Skin epidermis (tissue), 12 donors: ENCODE results near the gene B4GALNT4.
"Not testable (repeated sequence)": the region's sequence is repeated elsewhere in the genome, so short reads cannot be mapped to it uniquely, and the experiment has no call there.

Experiments used
- H3K27ac ChIP-seq, 21 experiments: fragments of 200-600 bp; sonication (generic) in 11 of 21; one replicate each; pipeline ENCODE4 v1.5.0; 2020; ENCODE audit warnings: mild to moderate bottlenecking in 3 of 21, inconsistent platforms in 2 of 21, moderate library complexity in 2 of 21
- H3K4me3 ChIP-seq, 7 experiments: fragments of 200-600 bp; sonication (generic) in 2 of 7; one replicate each; pipeline ENCODE4 v1.5.0; 2020; ENCODE audit warnings: inconsistent platforms in 2 of 7, mild to moderate bottlenecking in 2 of 7, moderate library complexity in 1 of 7

B4GALNT4 gene

DNA sequence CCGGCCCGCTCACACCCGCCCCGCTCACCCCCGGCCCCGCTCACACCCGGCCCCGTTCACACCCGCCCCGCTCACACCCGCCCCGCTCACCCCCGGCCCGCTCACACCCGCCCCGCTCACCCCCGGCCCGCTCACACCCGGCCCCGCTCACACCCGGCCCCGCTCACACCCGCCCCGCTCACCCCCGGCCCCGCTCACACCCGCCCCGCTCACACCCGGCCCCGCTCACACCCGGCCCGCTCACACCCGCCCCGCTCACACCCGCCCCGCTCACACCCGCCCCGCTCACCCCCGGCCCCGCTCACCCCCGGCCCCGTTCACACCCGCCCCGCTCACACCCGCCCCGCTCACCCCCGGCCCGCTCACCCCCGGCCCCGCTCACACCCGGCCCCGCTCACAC is 31.9 kb downstream of the B4GALNT4 start:
- not testable (repeated sequence) for H3K4me3 ChIP-seq, H3K27ac ChIP-seq

DNA sequence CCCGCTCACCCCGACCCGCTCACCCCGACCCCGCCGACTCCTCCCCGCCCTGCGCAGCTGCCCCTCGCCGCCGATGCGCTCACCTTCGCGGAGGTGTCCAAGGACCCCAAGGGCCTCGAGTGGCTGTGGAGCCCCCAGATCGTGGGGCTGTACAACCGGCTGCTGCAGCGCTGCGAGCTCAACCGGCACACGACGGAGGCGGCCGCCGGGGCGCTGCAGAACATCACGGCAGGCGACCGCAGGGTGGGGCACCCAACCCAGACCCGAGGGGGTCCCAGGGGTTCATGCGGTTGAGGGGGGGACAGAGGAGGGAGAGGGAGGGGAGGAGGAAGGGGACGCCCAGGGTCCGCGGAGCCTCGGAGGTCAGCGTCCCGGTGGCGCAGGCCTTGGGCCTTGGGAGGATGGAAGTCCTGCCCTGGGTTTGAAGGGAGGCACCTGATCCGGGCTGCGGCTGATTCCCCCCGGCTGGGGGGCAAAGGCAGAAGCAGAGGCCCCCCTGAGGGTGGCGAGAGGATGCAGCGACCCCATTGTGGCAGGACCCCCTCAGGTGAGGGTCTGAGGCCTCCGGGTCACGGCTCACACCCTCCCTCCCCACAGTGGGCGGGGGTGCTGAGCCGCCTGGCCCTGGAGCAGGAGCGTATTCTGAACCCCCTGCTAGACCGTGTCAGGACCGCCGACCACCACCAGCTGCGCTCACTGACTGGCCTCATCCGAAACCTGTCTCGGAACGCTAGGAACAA is 33.9 kb downstream of the B4GALNT4 start:
- H3K27ac ChIP-seq: no peak overlapping the region
- H3K4me3 ChIP-seq: no peak overlapping the region

DNA sequence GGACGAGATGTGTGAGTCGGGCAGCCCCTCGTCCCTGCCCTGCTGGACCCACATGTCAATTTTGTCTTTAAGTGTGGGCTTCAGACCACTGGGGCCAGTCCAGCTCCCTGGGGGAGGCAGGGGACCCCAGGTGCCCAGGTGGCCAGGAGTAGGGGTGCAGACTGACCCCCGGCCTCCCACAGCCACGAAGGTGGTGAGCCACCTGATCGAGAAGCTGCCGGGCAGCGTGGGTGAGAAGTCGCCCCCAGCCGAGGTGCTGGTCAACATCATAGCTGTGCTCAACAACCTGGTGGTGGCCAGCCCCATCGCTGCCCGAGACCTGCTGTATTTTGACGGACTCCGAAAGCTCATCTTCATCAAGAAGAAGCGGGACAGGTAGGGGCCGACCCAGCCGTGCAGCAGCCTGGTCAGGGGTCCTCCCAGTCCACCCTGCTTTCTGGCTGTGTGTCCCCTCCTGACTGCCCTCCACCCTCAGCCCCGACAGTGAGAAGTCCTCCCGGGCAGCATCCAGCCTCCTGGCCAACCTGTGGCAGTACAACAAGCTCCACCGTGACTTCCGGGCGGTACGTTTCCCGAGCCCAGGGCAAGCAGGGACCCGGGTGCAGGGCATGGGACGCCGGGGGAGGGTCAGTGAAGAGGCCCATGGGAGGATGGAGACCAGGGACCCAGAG is 34.6 kb downstream of the B4GALNT4 start:
- Histone ChIP-seq H3K27ac (no peak overlapping the region), H3K4me3 (no peak overlapping the region)

DNA sequence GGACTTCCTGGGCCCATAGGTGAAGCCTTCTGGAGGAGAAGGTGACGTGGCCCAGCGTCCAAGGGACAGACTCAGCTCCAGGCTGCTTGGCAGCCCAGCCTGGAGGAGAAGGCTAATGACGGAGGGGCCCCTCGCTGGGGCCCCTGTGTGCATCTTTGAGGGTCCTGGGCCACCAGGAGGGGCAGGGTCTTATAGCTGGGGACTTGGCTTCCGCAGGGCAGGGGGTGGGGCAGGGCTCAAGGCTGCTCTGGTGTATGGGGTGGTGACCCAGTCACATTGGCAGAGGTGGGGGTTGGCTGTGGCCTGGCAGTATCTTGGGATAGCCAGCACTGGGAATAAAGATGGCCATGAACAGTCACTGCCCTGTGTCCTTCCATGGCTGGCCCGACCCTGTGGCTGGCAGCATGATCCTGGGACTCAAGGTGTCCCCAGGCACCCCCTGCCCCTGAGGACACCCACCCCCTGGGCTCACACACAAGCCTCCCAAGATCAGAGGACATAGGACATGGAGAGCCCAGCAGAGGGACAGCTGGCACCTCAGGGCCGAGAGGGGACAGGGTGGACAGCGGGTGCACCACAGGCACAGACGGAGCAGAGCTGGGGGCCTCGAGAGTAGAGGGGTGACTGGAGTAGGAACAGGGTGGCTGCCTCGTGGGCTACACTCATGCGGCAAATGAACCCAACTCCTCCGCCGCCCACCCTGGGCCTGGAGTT is 35.4 kb downstream of the B4GALNT4 start:
- Histone ChIP-seq H3K27ac (peak overlapping the region in 2 of 21 experiments; percentile 10 to 56), H3K4me3 (no peak overlapping the region)

DNA sequence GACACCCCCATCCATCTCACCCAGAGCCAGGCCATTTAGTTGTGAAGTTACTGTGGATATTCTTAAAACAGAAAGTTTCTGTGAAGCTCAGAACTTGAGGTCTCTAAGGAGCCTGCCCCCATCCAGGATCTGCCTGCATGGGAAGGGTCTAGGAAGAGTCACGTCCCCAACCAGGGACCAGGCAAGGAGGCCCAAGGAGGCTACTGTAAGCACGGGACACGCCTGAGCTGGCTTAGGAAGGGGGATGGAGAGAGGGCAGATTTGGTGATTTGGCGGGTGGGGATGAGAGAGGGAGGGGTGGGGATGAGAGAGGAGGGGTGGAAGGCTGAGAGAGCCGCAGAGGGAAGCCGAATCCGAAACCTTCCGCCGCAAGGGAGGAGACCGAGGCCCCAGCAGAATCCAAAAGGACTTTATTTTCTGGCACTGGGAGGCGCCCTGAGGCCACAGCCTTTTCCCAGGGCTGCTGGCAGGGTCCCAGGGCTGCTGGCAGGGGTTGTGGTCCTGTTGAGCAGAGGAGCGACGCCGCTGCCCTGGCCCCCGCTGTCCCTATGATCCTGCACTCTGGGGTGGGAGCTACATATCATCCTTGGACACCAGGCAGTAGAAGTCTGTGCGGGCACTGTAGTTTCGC is 36.1 kb downstream of the B4GALNT4 start:
- no peak overlapping the region for H3K4me3 ChIP-seq

DNA sequence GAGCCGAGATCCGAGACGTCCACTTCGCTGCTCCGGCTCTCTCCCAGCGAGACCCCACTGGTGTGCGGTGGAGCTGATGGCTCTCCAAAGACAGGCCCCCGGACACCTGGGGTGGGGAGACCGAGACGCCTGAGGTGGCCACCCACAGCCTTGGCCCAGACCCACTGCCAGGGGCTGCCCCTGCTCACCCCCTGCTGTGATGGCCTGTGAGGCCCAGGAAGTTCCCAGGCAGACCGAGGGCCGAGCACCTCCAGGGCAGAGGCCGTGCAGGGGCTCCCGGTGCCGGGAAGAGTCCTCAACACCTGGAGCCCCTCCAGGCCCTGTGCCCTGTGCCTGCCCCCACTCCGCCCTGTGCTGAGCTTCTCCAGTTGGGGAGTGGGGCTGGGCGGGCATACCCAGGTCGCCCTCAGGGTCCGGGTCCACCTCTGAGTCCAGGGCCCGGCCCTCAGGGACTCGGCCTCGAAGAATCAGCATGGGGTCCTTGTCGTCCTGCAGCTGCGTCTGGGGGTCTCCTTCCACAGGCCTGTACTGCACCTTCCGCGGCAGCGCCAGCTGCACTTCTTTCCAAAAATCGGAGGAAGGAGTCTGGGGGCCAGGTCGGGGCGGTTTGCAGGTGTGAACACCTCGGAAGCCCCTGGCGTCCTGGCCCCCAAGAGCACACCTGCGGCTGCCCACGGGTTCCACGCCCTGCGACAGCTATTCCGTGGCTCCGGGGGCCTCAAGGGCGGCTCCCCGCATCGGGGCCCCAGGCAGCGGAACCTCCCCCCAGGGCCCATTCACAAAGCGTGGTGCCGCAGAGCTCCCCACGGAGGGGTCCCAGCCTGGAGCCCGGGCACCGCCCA is 36.9 kb downstream of the B4GALNT4 start:
- Histone ChIP-seq H3K27ac (peak overlapping the region in 17 of 21 experiments; percentile 34 to 83 (median 70)), H3K4me3 (peak overlapping the region; percentile 31 to 51 (median 43))

More for the DNA sequence above, 36.1 kb downstream of the B4GALNT4 start:
- peak overlapping the region in 7 of 21 experiments; percentile 10 to 75 (median 56) for H3K27ac ChIP-seq

DNA sequence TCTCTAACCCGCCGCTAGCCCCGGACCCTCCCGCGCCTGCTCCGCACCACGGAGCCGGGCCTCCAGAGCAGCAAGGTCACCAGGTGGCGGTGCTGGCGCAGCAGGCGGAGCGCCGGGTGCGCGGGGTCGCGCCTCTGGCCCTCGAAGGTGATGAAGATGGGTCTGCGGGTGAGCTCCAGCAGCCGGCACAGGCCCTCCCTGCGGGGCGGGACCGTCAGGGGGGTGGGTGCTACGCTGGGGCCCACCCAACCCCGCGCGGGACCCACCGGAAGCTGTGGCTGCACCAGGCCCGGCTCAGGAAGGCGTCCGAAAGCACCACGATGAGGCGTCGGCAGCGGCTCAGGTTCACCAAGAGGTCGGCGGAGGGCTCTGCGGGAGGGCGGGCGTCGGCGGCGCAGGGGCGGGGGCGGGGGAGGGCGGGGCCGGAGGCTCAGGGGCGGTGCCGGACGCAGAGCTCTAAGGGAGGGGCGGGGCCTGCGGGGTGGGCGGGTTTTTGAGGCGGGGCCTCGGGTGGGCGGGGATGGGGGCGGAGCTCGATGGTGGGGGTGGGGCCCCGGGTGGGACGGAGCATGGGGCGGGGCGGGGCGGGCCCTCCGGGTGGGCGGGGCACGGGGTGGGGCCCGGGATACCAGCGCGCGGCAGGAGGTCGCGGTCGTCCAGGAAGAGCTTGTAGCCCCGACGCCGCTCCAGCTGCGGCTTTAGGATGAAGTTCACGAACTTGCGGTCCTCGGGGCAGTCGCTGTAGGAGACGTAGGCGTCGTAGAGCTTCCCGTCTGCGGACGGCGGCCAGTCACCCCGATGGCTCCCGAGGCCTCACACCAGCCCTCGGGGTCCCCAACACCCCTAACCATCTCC is 37.7 kb downstream of the B4GALNT4 start:
- Histone ChIP-seq H3K4me3 (peak overlapping the region; percentile 31 to 51 (median 43)), H3K27ac (peak overlapping the region in 17 of 21 experiments; percentile 34 to 83 (median 70))

DNA sequence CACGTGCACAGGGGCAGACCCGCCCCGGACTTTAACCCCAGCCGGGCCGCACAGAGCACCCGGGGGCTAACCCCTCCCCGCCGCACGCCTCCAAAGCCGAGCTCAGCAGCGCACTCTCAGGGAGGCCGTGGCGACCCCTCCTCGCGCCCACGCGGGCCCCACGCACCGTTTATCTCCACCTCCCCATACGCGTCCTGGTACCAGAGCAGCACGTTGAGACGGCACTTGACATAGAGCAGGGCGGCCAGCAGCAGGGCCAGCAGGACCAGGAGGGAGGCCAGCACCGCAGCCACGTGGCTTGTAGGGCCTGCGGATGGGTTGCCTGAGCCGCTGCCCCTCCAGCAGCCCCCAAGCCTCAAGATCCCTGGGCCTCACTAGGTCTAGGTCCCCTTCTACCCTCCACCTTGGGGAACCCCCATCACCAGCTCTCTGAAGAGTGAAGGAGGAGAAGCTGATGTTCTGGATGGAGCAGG is 38.4 kb downstream of the B4GALNT4 start:
- Histone ChIP-seq H3K27ac (peak overlapping the region in 8 of 21 experiments; percentile 19 to 67 (median 34)), H3K4me3 (no peak overlapping the region)

DNA sequence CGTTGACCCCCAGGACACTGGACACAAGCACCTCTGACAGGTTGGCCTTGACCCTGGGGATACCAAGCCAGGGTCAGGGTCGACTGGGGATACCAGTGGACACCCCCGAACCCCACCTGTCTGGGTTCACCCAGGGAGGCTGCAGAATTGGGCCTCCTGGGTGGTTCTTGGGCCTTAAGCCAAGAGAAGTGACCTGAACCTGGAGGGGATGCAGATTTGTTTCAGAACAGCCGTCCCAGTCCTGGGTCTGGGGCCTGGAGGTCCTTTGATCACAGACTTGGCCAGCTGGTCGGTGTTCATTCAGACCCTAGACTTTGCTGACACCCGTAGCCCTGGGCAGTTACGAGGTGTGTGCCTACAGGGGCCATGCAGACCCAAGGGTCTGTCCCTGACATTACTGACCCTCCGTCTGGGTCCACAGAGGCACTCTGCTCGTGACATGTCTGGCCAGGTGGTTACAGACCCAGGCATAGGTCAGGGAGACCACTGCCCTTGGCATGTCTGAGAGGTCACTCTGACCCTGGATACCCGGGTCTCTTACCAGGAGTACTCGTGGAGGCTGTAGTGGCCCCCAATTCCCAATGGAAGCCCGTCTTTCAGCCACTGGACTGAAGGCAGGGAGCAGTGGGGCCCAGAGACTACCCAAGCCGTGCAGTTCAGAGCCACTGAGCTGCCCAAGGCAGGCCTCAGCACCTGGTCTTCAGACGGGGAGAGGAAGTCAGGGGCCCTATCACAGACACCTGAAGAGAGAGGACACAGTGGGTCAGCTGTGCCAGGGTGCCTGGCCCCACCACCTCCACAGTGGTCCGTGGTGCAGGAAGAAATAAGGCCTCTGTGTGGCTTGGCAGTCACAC is 39.1 kb downstream of the B4GALNT4 start:
- H3K27ac ChIP-seq: no peak overlapping the region

DNA sequence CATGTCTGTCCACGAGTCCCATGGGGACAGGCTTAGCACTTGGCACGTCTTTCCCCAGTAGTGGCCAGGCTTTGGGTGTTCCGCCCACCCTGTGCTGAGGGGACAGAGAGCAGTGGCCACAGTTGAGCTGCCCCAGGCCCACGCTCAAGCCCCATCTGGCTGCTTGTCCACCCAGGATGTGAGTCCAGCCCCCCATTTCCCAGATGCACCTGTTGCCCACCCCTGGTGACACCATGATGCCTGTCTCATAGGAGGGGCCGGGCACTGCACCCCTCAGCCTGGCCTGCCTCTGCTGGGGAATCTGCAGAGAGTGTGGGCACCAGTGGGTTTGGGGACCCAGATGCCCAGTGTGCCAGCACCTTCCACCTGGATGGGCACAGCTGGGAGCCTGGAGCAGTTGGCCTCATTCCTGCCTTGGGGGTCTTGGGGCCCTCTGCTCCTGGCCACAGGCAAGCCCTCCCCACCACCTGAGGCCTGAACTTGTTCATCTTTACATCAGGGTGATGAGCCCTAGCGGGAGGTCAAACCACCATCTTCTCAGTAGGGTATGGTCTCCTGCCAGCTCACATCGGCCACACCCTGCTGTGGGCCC is 39.8 kb downstream of the B4GALNT4 start:
- Histone ChIP-seq H3K27ac (no peak overlapping the region), H3K4me3 (no peak overlapping the region)

More for the DNA sequence above, 39.1 kb downstream of the B4GALNT4 start:
- H3K4me3 ChIP-seq: no peak overlapping the region

DNA sequence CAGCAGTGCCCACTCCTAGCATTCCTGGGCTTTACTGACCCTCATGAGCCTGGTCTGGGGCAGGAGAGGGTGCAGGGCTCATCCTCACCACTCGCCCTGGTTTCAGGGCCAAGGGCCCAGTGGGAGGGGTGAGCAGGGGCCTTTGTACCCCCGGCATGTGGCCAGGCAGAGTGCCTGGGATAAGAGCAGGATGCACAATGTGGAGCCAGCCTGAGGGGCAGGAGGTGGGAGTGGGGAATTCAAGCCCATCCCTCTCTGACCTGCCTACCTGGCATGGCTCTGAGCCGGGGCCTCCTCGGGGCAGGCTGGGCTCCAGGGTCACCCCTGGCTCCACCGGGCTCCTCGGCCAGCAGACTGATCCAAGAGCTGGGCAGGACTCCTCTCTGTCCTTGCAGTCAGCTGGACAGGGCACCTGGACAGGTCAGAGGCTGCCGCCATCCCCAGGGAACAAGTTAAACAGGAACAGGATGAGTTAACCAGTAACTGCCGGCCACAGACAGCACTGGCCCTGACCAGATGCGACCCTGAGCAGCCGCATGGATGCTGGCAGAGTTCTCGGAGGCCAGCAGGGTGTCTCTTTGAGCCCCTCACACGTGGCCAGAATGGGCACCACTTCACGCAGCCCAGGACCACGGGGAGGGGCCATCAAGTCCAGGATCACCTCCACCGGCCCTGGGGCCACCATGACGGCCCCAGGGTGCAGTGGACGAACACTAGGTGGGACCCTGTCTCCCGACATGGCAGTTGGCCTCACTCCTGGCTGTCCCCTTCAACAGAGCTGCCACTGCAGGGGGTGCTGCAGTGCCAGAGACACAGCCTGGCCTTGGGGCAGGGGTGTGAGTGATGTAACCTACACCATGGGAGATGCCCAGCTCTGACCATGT is 40.5 kb downstream of the B4GALNT4 start:
- H3K27ac ChIP-seq: no peak overlapping the region

DNA sequence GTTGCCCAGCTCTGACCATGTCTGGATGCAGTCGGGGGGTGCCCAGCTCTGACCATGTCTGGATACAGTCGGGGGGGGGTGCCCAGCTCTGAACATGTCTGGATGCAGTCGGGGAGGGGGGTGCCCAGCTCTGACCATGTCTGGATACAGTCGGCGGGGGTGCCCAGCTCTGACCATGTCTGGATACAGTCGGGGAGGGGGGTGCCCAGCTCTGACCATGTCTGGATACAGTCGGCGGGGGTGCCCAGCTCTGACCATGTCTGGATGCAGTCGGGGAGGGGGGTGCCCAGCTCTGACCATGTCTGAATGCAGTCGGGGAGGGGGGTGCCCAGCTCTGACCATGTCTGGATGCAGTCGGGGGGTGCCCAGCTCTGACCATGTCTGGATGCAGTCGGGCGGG is 41.4 kb downstream of the B4GALNT4 start:
- not testable (repeated sequence) for H3K27ac ChIP-seq

More for the DNA sequence above, 40.5 kb downstream of the B4GALNT4 start:
- no peak overlapping the region for H3K4me3 ChIP-seq

DNA sequence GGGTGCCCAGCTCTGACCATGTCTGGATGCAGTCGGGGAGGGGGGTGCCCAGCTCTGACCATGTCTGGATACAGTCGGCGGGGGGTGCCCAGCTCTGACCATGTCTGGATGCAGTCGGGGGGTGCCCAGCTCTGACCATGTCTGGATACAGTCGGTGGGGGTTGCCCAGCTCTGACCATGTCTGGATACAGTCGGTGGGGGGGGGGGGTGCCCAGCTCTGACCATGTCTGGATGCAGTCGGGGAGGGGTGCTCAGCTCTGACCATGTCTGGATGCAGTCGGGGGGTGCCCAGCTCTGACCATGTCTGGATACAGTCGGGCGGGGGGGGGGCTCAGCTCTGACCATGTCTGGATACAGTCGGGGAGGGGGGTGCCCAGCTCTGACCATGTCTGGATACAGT is 42.2 kb downstream of the B4GALNT4 start:
- not testable (repeated sequence) for H3K4me3 ChIP-seq, H3K27ac ChIP-seq

More for the DNA sequence above, 41.4 kb downstream of the B4GALNT4 start:
- H3K4me3 ChIP-seq: not testable (repeated sequence)

DNA sequence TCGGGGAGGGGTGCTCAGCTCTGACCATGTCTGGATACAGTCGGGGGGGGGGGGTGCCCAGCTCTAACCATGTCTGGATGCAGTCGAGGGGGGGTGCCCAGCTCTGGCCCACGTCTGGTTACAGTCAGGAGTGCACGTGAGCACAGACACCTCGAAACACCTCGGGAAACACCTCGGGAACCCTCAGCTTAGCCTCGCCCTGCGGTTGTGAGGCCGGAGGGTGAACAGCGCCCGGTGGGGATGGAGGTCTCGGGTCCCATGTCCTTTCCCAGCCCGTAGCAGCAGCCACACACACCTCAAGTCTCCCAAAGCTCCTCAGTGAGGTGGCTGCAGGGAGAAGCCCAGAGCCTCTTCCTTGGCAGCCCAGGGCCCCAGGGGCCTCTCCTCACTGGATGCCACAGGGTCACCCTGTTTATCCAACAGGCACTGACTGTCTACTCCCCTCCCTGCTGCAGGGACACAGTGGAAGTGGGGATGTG is 43.4 kb downstream of the B4GALNT4 start:
- peak overlapping the region in 1 of 7 experiments; percentile 10 for H3K4me3 ChIP-seq
- H3K27ac ChIP-seq: peak overlapping the region in 3 of 21 experiments; percentile 50 to 90 (median 62)
